ENCODE data around the gene TUBB4B. TPM values are rescaled to one million over a fixed set of nuclear protein-coding genes. Genes with fewer than 3 reads are reported as not detected.
A peak's percentile ranks its signal among the peaks of the same experiment; 100 is the strongest.

TUBB4B gene
- total RNA-seq, 2 donors from 2014 or later, result 328 to 415 TPM

GRCh38 chr9:137222190-137223077, 18.7 kb upstream of the TUBB4B start, which contains the start of gene RNF208:
RNF208 (minus strand) TSS chr9:137222240; CDS start chr9:137221212, 1,028 bp downstream.
- 10 to 20% methylated on average over 30 to 88 of the region's 88 CpGs for WGBS, 2 experiments (ENCODE audit: insufficient coverage in 1 of 2, insufficient read length in 1 of 2)
- H3K36me3 Mint-ChIP-seq (ENCODE audit: low read depth), result peaks cover 3% of the 10 kb centered on the region
- peak within 1 kb of the TSS; percentile 48 for H3K27ac Mint-ChIP-seq
- H3K27ac ChIP-seq (ENCODE audit: low read depth, low read length), result no peak within 1 kb of the TSS
- no peaks in the 10 kb centered on the region for H3K27me3 ChIP-seq (ENCODE audit: control insufficient read depth, insufficient read depth, low read length, poor library complexity, severe bottlenecking)
- peaks cover 11% of the 10 kb centered on the region for H3K4me1 Mint-ChIP-seq
- no peaks in the 10 kb centered on the region for H3K9me3 Mint-ChIP-seq
- peak within 1 kb of the TSS; percentile 11 for H3K9ac ChIP-seq (ENCODE audit: extremely low read depth, low read length, poor library complexity, severe bottlenecking)
- no peaks in the 10 kb centered on the region for H3K36me3 ChIP-seq (ENCODE audit: control insufficient read depth, insufficient read depth, low read length)
- H3K4me3 Mint-ChIP-seq, result peak within 1 kb of the TSS; percentile 61
- DNase-seq, result peak; percentile 82
- peaks cover 21% of the 10 kb centered on the region for H3K4me1 ChIP-seq (ENCODE audit: control insufficient read depth, insufficient read depth, low read length)
- no peak for TF ChIP-seq CTCF (conservative IDR thresholded peaks at IDR 0.05)
- H3K27me3 Mint-ChIP-seq (ENCODE audit: insufficient read depth), result no peaks in the 10 kb centered on the region
- H3K4me3 ChIP-seq (ENCODE audit: low read length), result peak within 1 kb of the TSS; percentile 89
- no peaks in the 10 kb centered on the region for H3K9me3 ChIP-seq (ENCODE audit: control insufficient read depth, low read length)

DNA sequence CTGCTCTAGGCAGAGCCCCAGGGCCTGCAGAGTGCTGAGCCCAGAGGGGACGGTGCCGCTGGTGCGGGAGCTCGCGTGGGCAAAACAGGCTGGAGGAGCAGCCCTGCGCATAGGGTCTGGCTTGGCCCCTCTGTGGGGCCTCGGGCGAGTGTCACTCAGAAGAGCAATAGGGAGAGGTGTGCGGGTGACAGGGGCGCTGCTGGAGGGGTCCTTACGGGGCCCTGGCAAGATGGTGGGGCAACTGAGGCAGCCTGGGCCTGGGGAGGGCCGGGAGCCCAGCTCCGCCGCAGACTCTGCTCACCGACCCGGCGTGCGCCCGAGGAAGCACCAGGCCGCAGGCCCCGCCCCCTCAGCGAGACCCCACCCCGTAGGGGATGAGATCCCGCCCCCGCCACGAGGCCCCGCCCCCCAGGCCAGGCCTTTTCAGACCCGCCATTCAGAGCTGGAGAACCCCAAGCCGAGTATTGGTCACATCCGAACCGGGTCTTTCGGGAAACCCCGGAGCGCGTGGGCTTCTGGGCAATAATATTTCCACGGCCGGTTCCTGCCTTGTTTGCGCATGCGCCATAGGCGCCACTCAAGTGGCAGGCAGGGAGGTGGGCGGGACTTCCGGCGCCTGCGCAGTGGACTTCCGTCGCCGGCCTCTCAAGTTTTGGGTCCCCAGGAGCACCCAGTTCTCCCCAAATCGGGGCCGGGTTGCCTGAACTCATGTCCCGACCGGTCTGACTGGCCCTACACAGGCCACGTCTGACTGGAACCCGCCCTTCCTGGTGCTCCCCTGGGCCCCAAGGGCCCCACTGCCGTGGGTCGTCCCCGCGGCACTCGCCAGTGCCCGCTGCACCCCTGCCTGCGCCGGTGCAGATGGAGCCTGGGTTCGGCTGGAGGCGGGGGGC, 17.8 kb upstream of the TUBB4B start:
- Histone ChIP-seq H3K36me3 (ENCODE audit: control insufficient read depth, insufficient read depth, low read length) (no peaks in the 10 kb centered on the region), H3K9ac (ENCODE audit: extremely low read depth, low read length, poor library complexity, severe bottlenecking) (peak overlapping the region; percentile 73), H3K27me3 (ENCODE audit: control insufficient read depth, insufficient read depth, low read length, poor library complexity, severe bottlenecking) (no peaks in the 10 kb centered on the region), H3K4me1 (ENCODE audit: control insufficient read depth, insufficient read depth, low read length) (peaks cover 13% of the 10 kb centered on the region), H3K27ac (ENCODE audit: low read depth, low read length) (no peak overlapping the region), H3K9me3 (ENCODE audit: control insufficient read depth, low read length) (no peaks in the 10 kb centered on the region), H3K4me3 (ENCODE audit: low read length) (peak overlapping the region; percentile 89)
- no peak for TF ChIP-seq CTCF (conservative IDR thresholded peaks at IDR 0.05)
- Mint-ChIP-seq H3K27me3 (ENCODE audit: insufficient read depth) (no peaks in the 10 kb centered on the region), H3K4me3 (peak overlapping the region; percentile 61), H3K36me3 (ENCODE audit: low read depth) (peaks cover 3% of the 10 kb centered on the region), H3K9me3 (no peaks in the 10 kb centered on the region), H3K27ac (peak overlapping the region; percentile 48), H3K4me1 (peaks cover 12% of the 10 kb centered on the region)
- DNase-seq, result peak; percentile 99
- 1 to 3% methylated on average over 32 to 63 of the region's 63 CpGs for WGBS, 2 experiments (ENCODE audit: insufficient coverage in 1 of 2, insufficient read length in 1 of 2)

Data from endodermal cell (in vitro differentiated cells).